GM08714 (cell line): Measurements from ENCODE around the gene MAZ.
"Not testable (repeated sequence)": the region's sequence is repeated elsewhere in the genome, so short reads cannot be mapped to it uniquely, and the experiment has no call there.

Experiments
- H3K4me3 ChIP-seq: fragments of 200-500 bp; sonication (Bioruptor generic); 2 replicates; pipeline ENCODE4 v1.5.1; 2014; ENCODE audit warnings: mild to moderate bottlenecking, low read length, inconsistent platforms
- ZNF274 ChIP-seq: IDR thresholded peaks from 2 replicates; pipeline ENCODE4 v1.6.1; 2012; ENCODE audit warnings: mild to moderate bottlenecking, low read depth, low read length

MAZ gene

GRCh38 chr16:29774730-29775129, 31.6 kb upstream of the MAZ start:
- TF ChIP-seq ZNF274 = no peak

GRCh38 chr16:29775742-29776408, 30.5 kb upstream of the MAZ start:
- TF ChIP-seq ZNF274 = no peak
- no peak overlapping the region for H3K4me3 ChIP-seq

More at GRCh38 chr16:29774730-29775129, 31.6 kb upstream of the MAZ start:
- H3K4me3 ChIP-seq = no peak overlapping the region

DNA sequence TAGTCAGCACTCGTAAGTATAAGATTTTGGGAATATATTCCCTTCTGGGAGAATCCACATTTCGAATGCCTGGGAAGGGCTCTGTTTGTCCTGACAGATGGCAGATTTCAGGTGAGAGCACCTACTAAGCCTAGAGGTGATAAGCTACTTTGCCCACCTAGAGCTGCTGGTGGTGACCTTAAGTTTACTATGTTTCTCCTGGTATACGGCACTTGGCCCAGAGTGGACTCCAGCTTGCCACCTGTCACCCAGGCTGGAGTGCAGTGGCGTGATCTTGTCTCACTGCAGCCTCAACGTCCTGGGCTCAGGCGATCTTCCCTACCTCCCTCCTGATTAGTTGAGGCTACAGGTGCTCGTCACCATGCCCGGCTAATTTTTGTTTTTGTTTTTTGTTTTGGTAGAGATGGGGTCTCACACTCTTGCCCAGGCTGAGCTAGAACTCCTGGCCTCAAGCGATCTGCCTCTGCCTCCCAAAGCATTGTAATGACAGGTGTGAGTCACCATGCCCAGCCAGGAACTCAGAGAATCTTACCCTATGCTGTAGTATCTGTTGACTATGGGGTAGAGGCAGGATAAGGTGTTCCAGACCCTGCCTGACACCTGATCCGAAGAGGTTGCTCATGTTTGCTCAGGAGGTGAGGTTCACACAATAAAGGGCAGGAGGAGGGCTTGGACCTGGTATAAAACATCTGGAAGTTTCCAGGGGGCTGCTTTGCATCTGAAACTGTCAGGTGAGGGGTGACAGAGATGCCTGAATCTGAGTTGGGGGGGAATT, 28.6 kb upstream of the MAZ start, which contains the start of gene ZG16:
ZG16 (plus strand) TSS at position 681 of the 775 bp plus-strand sequence. CDS start 1,011 bp downstream, outside the sequence.
- no peak within 1 kb of the TSS for H3K4me3 ChIP-seq
- no peak for TF ChIP-seq ZNF274

DNA sequence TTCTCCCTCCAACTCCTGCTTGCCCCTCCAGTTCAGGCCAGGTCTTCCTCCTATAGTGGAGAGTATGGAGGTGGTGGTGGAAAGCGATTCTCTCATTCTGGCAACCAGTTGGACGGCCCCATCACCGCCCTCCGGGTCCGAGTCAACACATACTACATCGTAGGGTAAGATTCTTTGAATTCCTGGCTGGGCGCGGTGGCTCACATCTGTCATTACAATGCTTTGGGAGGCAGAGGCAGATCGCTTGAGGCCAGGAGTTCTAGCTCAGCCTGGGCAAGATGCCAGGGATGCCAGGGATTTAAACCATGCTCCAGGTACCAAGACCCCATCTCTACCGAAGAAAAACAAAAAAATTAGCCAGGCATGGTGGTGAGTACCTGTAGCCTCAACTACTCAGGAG, 26.9 kb upstream of the MAZ start:
- TF ChIP-seq ZNF274 = no peak
- no peak overlapping the region for H3K4me3 ChIP-seq

- not testable (repeated sequence) for H3K4me3 ChIP-seq
Observed at GRCh38 chr16:29783094-29783953, 23.0 kb upstream of the MAZ start.

- no peak overlapping the region for H3K4me3 ChIP-seq
- no peak for TF ChIP-seq ZNF274
Observed at GRCh38 chr16:29784157-29784556, 22.2 kb upstream of the MAZ start.

DNA sequence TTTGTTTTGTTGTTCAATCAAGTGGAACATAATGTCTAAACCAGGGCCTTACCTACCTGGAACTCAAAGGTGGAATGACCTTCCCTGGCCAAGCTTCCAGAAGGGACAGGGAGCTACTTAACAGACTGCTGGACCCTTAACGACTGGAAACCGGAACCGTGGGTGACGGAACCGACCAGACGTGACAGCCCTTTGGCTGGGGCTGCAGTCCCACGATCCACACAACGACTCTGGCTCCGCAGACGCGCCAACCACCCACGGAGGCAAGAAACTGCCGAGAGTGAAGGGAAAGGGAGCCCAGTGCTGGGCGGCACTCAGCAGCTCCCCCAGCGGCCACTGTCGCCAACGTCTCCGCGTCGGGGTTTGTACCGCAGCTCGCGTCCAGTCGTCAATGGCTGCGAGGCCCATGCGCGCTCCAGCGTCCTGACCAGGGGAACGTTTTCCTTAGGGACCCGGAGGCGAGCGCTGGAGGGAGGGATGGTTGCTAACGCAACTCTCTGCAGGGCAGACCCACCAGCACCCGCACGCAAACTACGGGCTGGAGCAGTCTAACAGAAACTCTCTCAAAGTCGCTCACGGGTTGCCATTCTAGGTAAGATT, 21.3 kb upstream of the MAZ start:
- no peak overlapping the region for H3K4me3 ChIP-seq
- no peak for TF ChIP-seq ZNF274

- not testable (repeated sequence) for H3K4me3 ChIP-seq
Observed at GRCh38 chr16:29787155-29787554, 19.2 kb upstream of the MAZ start.

DNA sequence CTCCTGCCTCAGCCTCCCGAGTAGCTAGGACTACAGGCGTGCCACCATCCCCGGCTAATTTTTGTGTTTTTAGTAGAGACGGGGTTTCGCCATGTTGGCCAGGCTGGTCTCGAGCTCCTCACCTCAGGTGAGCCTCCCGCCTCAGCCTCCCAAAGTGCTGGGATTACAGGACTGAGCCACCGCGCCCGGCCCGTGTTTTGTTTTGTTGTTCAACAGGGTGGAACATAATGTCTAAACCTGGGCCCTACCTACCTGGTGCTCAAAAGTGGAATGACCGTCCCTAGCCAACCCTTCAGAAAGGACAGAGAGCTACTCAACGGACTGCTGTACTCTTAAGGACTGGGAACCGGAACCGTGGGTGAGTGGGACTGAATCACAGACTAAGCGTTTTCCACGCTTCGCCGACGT, 16.6 kb upstream of the MAZ start:
- TF ChIP-seq ZNF274 = no peak
- peak overlapping the region; percentile 51; the same call in 1 of the 2 replicates for H3K4me3 ChIP-seq

- TF ChIP-seq ZNF274 = no peak
- peak within 1 kb of the TSS; percentile 76 for H3K4me3 ChIP-seq
Observed at GRCh38 chr16:29790183-29790948, 16.0 kb upstream of the MAZ start, which contains the start of gene KIF22. Gene KIF22 (plus strand): TSS chr16:29790751. CDS start chr16:29790760, 9 bp downstream.

- peak overlapping the region; percentile 76 for H3K4me3 ChIP-seq
- no peak for TF ChIP-seq ZNF274
Observed at GRCh38 chr16:29790949-29791844, 15.1 kb upstream of the MAZ start.
